HL-60 (cell line): ENCODE data around the gene KIF22.

Experiments used
- GABPA ChIP-seq: IDR thresholded peaks from 2 replicates; pipeline ENCODE4 v1.6.1; 2012; ENCODE audit warnings: low read depth
- POLR2AphosphoS5 ChIP-seq: IDR thresholded peaks from 2 replicates; pipeline ENCODE4 v1.6.1; 2012; ENCODE audit warnings: low read depth
- TF ChIP-seq, protein P1 (sequence below): IDR thresholded peaks from one replicate; pipeline ENCODE4 v1.5.1; 2011; ENCODE audit warnings: low read length, control low read depth, inconsistent platforms; ENCODE audit not compliant: insufficient read depth
- TF ChIP-seq, protein P2 (sequence below): IDR thresholded peaks from 2 replicates; pipeline ENCODE4 v1.6.1; 2012; ENCODE audit warnings: low read depth; ENCODE audit not compliant: insufficient replicate concordance

- TF ChIP-seq GABPA (no peak), POLR2AphosphoS5 (no peak)
- TF ChIP-seq, protein P1, sequence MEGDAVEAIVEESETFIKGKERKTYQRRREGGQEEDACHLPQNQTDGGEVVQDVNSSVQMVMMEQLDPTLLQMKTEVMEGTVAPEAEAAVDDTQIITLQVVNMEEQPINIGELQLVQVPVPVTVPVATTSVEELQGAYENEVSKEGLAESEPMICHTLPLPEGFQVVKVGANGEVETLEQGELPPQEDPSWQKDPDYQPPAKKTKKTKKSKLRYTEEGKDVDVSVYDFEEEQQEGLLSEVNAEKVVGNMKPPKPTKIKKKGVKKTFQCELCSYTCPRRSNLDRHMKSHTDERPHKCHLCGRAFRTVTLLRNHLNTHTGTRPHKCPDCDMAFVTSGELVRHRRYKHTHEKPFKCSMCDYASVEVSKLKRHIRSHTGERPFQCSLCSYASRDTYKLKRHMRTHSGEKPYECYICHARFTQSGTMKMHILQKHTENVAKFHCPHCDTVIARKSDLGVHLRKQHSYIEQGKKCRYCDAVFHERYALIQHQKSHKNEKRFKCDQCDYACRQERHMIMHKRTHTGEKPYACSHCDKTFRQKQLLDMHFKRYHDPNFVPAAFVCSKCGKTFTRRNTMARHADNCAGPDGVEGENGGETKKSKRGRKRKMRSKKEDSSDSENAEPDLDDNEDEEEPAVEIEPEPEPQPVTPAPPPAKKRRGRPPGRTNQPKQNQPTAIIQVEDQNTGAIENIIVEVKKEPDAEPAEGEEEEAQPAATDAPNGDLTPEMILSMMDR, result no peak
- TF ChIP-seq, protein P2, sequence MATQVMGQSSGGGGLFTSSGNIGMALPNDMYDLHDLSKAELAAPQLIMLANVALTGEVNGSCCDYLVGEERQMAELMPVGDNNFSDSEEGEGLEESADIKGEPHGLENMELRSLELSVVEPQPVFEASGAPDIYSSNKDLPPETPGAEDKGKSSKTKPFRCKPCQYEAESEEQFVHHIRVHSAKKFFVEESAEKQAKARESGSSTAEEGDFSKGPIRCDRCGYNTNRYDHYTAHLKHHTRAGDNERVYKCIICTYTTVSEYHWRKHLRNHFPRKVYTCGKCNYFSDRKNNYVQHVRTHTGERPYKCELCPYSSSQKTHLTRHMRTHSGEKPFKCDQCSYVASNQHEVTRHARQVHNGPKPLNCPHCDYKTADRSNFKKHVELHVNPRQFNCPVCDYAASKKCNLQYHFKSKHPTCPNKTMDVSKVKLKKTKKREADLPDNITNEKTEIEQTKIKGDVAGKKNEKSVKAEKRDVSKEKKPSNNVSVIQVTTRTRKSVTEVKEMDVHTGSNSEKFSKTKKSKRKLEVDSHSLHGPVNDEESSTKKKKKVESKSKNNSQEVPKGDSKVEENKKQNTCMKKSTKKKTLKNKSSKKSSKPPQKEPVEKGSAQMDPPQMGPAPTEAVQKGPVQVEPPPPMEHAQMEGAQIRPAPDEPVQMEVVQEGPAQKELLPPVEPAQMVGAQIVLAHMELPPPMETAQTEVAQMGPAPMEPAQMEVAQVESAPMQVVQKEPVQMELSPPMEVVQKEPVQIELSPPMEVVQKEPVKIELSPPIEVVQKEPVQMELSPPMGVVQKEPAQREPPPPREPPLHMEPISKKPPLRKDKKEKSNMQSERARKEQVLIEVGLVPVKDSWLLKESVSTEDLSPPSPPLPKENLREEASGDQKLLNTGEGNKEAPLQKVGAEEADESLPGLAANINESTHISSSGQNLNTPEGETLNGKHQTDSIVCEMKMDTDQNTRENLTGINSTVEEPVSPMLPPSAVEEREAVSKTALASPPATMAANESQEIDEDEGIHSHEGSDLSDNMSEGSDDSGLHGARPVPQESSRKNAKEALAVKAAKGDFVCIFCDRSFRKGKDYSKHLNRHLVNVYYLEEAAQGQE, result no peak
These were observed 20.2 kb upstream of the KIF22 start for GRCh38 chr16:29770250-29770929.
